HEK293 (cell line): ENCODE data around the gene PBX3.
A peak's percentile ranks its signal among the peaks of the same experiment; 100 is the strongest.

ENCODE experiments used
- CTCF ChIA-PET: fragments of 350-600 bp; formaldehyde crosslinking; extraction: SDS; loops from one replicate; lab custom pipeline; 2021; ENCODE audit warnings: antibody characterized with exemption; lab: Yijun Ruan, JAX
- POLR2A ChIA-PET: fragments of 300-600 bp; formaldehyde crosslinking; extraction: SDS; loops from one replicate; lab custom pipeline; 2020; ENCODE audit warnings: antibody characterized with exemption, inconsistent platforms; lab: Yijun Ruan, JAX
- H3K27ac ChIP-seq: fragments of 200-500 bp; sonication (Bioruptor generic); 2 replicates; pipeline ENCODE4 v1.5.1; 2014; ENCODE audit warnings: low read depth, low read length, control low read depth, inconsistent platforms; ENCODE audit errors: extremely low read depth
- H3K36me3 ChIP-seq, 2 experiments: fragments of 200-500 bp in 1 of 2; sonication (Bioruptor generic) in 1 of 2; 1 replicate in 1 of 2; 2 replicates in 1 of 2; pipeline ENCODE4 v1.5.1; 2014 to 2017; ENCODE audit warnings: inconsistent platforms in 2 of 2, low read length in 2 of 2; ENCODE audit not compliant: control insufficient read depth in 2 of 2, insufficient read depth in 1 of 2
- H3K4me1 ChIP-seq: fragments of 200-500 bp; sonication (Bioruptor generic); 2 replicates; pipeline ENCODE4 v1.5.1; 2014; ENCODE audit warnings: mild to moderate bottlenecking, low read length, inconsistent platforms; ENCODE audit not compliant: control insufficient read depth, insufficient read depth
- H3K4me3 ChIP-seq: 2 replicates; pipeline ENCODE4 v1.5.1; 2011; ENCODE audit warnings: low read depth, mild to moderate bottlenecking, control low read depth, low read length, moderate library complexity
- H3K9me3 ChIP-seq: fragments of 200-500 bp; sonication (Bioruptor generic); 2 replicates; pipeline ENCODE4 v1.5.1; 2014; ENCODE audit warnings: low read depth, low read length, inconsistent platforms; ENCODE audit not compliant: control insufficient read depth, insufficient read depth
- PBX3 ChIP-seq: sonication (generic); formaldehyde crosslinking; IDR thresholded peaks from 2 replicates; pipeline ENCODE4 v1.8.1; 2022; ENCODE audit warnings: mild to moderate bottlenecking, moderate library complexity, missing genetic modification reagents
- PRDM6 ChIP-seq: fragments of 450-650 bp; formaldehyde crosslinking; IDR thresholded peaks from 2 replicates; pipeline ENCODE4 v1.5.1; 2017; ENCODE audit warnings: missing biosample characterization, missing genetic modification characterization
- YY1 ChIP-seq: fragments of 450-650 bp; formaldehyde crosslinking; IDR thresholded peaks from 2 replicates; pipeline ENCODE4 v1.5.1; 2018; ENCODE audit warnings: missing biosample characterization, missing genetic modification characterization
- ZBTB6 ChIP-seq: fragments of 450-650 bp; formaldehyde crosslinking; IDR thresholded peaks from 2 replicates; pipeline ENCODE4 v1.5.1; 2017; ENCODE audit warnings: missing biosample characterization, missing genetic modification characterization
- ZBTB8A ChIP-seq: fragments of 450-650 bp; formaldehyde crosslinking; IDR thresholded peaks from 2 replicates; pipeline ENCODE4 v1.5.1; 2016; ENCODE audit warnings: missing biosample characterization, missing genetic modification characterization
- ZNF121 ChIP-seq: fragments of 450-650 bp; formaldehyde crosslinking; IDR thresholded peaks from 2 replicates; pipeline ENCODE4 v1.5.1; 2016; ENCODE audit warnings: missing biosample characterization, missing genetic modification characterization
- ZNF157 ChIP-seq: fragments of 450-650 bp; formaldehyde crosslinking; IDR thresholded peaks from 2 replicates; pipeline ENCODE4 v1.5.1; 2016; ENCODE audit warnings: missing biosample characterization, missing genetic modification characterization
- ZNF24 ChIP-seq: fragments of 450-650 bp; formaldehyde crosslinking; IDR thresholded peaks from 2 replicates; pipeline ENCODE4 v1.5.1; 2016; ENCODE audit warnings: missing biosample characterization, missing genetic modification characterization
- ZNF266 ChIP-seq: fragments of 450-650 bp; formaldehyde crosslinking; IDR thresholded peaks from 2 replicates; pipeline ENCODE4 v1.5.1; 2016; ENCODE audit warnings: missing biosample characterization, missing genetic modification characterization, low read depth
- ZNF394 ChIP-seq: fragments of 450-650 bp; formaldehyde crosslinking; IDR thresholded peaks from 2 replicates; pipeline ENCODE4 v1.5.1; 2016; ENCODE audit warnings: missing biosample characterization, missing genetic modification characterization, mild to moderate bottlenecking, moderate library complexity, borderline replicate concordance
- ZNF404 ChIP-seq: fragments of 450-650 bp; formaldehyde crosslinking; IDR thresholded peaks from 2 replicates; pipeline ENCODE4 v1.5.1; 2017; ENCODE audit warnings: missing biosample characterization, missing genetic modification characterization
- ZNF426 ChIP-seq: fragments of 450-650 bp; formaldehyde crosslinking; IDR thresholded peaks from 2 replicates; pipeline ENCODE4 v1.5.1; 2017; ENCODE audit warnings: missing biosample characterization, missing genetic modification characterization, mild to moderate bottlenecking, inconsistent platforms, moderate library complexity
- ZNF433 ChIP-seq: fragments of 450-650 bp; formaldehyde crosslinking; IDR thresholded peaks from 2 replicates; pipeline ENCODE4 v1.5.1; 2016; ENCODE audit warnings: missing biosample characterization, missing genetic modification characterization, low read depth
- ZNF449 ChIP-seq: fragments of 450-650 bp; formaldehyde crosslinking; IDR thresholded peaks from 2 replicates; pipeline ENCODE4 v1.5.1; 2017; ENCODE audit warnings: missing biosample characterization, mild to moderate bottlenecking, missing genetic modification characterization, moderate library complexity
- ZNF518A ChIP-seq: fragments of 450-650 bp; formaldehyde crosslinking; conservative IDR thresholded peaks from 2 replicates; pipeline ENCODE4 v1.5.1; 2016; ENCODE audit warnings: low read depth, missing biosample characterization, missing genetic modification characterization
- ZNF529 ChIP-seq: fragments of 450-650 bp; formaldehyde crosslinking; IDR thresholded peaks from 2 replicates; pipeline ENCODE4 v1.5.1; 2017; ENCODE audit warnings: missing genetic modification characterization, missing biosample characterization; ENCODE audit not compliant: insufficient replicate concordance
- ZNF561 ChIP-seq: fragments of 450-650 bp; IDR thresholded peaks from 2 replicates; pipeline ENCODE4 v1.5.1; 2018; ENCODE audit warnings: missing biosample characterization, missing genetic modification characterization, borderline replicate concordance
- ZNF585B ChIP-seq: fragments of 450-650 bp; formaldehyde crosslinking; IDR thresholded peaks from 2 replicates; pipeline ENCODE4 v1.5.1; 2016; ENCODE audit warnings: missing biosample characterization, missing genetic modification characterization
- ZNF629 ChIP-seq: fragments of 450-650 bp; formaldehyde crosslinking; IDR thresholded peaks from 2 replicates; pipeline ENCODE4 v1.5.1; 2017; ENCODE audit warnings: missing biosample characterization, missing genetic modification characterization
- ZNF654 ChIP-seq: fragments of 450-650 bp; formaldehyde crosslinking; IDR thresholded peaks from 2 replicates; pipeline ENCODE4 v1.5.1; 2016; ENCODE audit warnings: low read depth, missing biosample characterization, missing genetic modification characterization
- ZXDB ChIP-seq: fragments of 450-650 bp; formaldehyde crosslinking; IDR thresholded peaks from 2 replicates; pipeline ENCODE4 v1.5.1; 2016; ENCODE audit warnings: missing biosample characterization, missing genetic modification characterization

PBX3 gene

GRCh38 chr9:125739436-125739835 is 7.7 kb upstream of the PBX3 start:
- Histone ChIP-seq H3K36me3 (no peaks in the 10 kb centered on the region), H3K9me3 (no peaks in the 10 kb centered on the region), H3K27ac (no peak overlapping the region), H3K4me1 (peaks cover 4% of the 10 kb centered on the region), H3K4me3 (no peak overlapping the region)
- CTCF ChIA-PET = interaction anchor here (1.1 kb wide), 1 partner anchor 9 kb away, joined by 3 read pairs; no protein-coding TSS in a partner anchor
- TF ChIP-seq ZNF449 (tag by site-specific recombination) = peak; percentile 98
- no peak for TF ChIP-seq ZNF529 (tag by site-specific recombination)
- TF ChIP-seq ZNF157 (tag by site-specific recombination) = no peak
- TF ChIP-seq ZNF585B (tag by site-specific recombination) = no peak
- TF ChIP-seq PBX3 (CRISPR knock-in tag) = no peak
- TF ChIP-seq YY1 = no peak
- no peak for TF ChIP-seq ZNF394 (tag by site-specific recombination)
- TF ChIP-seq PRDM6 (tag by site-specific recombination) = no peak
- POLR2A ChIA-PET = no interaction called here

GRCh38 chr9:125742657-125743056 is 4.5 kb upstream of the PBX3 start:
- ChIA-PET POLR2A (no interaction called here), CTCF (interaction anchor here (1.6 kb wide), 1 partner anchor 709 kb away, joined by 3 read pairs; no protein-coding TSS in a partner anchor)
- H3K4me1 ChIP-seq = peaks cover 7% of the 10 kb centered on the region
- no peaks in the 10 kb centered on the region for H3K9me3 ChIP-seq
- H3K4me3 ChIP-seq = no peak overlapping the region
- H3K36me3 ChIP-seq = no peaks in the 10 kb centered on the region
- no peak overlapping the region for H3K27ac ChIP-seq
- TF ChIP-seq ZNF404 (tag by site-specific recombination) (peak; percentile 48; the same call in 1 of the 2 replicates), ZNF433 (tag by site-specific recombination) (peak; percentile 54; the same call in 1 of the 2 replicates), ZNF629 (tag by site-specific recombination) (no peak), ZNF266 (tag by site-specific recombination) (0 out of 2 replicates have a peak, but pooled peaks have one; percentile 29), ZBTB6 (tag by site-specific recombination) (no peak), ZBTB8A (tag by site-specific recombination) (peak; percentile 46; the same call in 1 of the 2 replicates), ZNF561 (tag by site-specific recombination) (no peak), ZNF518A (tag by site-specific recombination) (peak; percentile 81), ZXDB (tag by site-specific recombination) (no peak), ZNF654 (tag by site-specific recombination) (0 out of 2 replicates have a peak, but pooled peaks have one; percentile 9), ZNF426 (peak; percentile 52), ZNF24 (tag by site-specific recombination) (no peak), ZNF121 (tag by site-specific recombination) (0 out of 2 replicates have a peak, but pooled peaks have one; percentile 10)
